ENCODE measurements around the gene JAKMIP2. TPM values are rescaled to one million over a fixed set of nuclear protein-coding genes. Genes with fewer than 3 reads are reported as not detected.
"Not testable (repeated sequence)": the region's sequence is repeated elsewhere in the genome, so short reads cannot be mapped to it uniquely, and the experiment has no call there.

JAKMIP2 gene
- total RNA-seq, 1 donor from 2014 or later = 0.11 TPM

- intact Hi-C loops (cut with DNase I) = loop anchor here (5.0 kb wide), 2 partner anchors 125 to 350 kb away; no protein-coding TSS in a partner anchor
- no peak for DNase-seq (ENCODE audit: low spot score)
Observed at GRCh38 chr5:147576646-147577535, 205.6 kb downstream of the JAKMIP2 start.

DNA sequence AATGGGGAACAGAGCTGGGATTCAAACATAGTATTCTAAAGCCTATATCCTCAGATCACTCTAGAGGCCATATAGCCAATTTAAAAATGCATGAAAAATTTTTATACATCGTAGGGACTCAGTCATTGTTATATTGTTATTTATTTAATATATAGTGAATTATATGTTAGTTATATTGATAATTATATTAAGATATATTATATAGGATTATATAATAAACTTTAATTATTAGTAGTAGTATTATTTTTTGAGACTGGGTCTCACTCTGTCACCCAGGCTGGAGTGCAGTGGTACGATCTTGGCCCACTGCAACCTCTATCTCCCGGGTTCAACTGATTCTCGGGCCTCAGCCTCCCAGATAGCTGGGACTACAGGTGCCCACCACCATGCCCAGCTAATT is 206.9 kb downstream of the JAKMIP2 start:
- no peak for DNase-seq (ENCODE audit: low spot score)
- intact Hi-C loops (cut with DNase I) = loop anchor here (5.0 kb wide), 2 partner anchors 123 to 348 kb away; no protein-coding TSS in a partner anchor

DNA sequence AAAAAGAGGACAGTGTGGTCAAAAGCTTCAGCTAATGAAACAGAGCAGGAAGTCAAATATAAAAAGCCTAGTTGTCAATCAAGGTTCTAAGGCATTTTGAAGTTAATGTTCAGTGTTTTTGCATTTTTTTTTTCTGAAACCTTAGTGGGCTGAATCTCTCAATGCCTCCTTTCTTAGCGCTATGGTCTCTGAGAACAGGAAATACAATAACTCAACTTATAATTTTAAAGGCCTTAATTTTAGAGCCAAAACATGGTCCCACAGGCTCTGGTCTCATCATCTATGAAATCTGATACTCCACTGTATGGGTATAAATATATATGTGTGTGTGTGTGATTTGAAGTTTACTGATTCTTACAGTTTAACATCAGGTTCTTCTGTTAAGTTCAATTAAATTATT is 209.3 kb downstream of the JAKMIP2 start:
- DNase-seq (ENCODE audit: low spot score) = no peak
- intact Hi-C loops (cut with DNase I) = no loop called here

- DNase-seq (ENCODE audit: low spot score) = no peak
- intact Hi-C loops (cut with DNase I) = no loop called here
Observed at GRCh38 chr5:147568710-147569406, 213.7 kb downstream of the JAKMIP2 start.

DNA sequence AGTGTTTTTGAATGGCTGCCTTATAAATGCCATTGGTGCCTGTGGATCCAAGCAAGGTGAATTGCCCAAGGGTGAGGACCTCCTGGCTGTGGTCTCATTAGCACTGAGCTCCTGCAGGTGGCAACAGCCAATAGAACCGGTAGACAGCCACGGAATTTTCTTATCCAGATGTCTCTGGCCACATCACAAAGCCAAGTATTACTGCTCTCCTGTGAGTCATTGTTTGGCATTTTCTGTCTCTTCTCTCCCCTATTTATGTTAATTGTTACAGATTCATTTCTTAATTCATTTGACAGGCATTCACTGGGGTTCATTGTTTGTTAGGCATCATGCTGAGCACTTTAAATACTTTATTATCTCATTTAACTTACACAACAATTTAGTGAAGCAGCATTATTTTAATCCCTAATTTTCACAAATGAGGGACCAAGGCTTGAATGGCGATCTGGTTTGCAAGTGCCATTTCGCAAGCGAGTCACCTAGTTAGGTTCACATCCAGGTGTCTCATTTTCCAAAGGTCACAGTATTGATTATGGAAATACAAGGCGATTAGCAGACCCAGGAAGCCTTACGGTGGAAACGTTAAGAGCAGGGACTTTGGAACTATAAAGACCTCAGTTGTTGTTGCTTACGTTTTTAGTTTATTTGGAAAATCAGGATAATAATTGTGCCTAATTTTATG is 214.5 kb downstream of the JAKMIP2 start:
- intact Hi-C loops (cut with DNase I) = no loop called here

DNA sequence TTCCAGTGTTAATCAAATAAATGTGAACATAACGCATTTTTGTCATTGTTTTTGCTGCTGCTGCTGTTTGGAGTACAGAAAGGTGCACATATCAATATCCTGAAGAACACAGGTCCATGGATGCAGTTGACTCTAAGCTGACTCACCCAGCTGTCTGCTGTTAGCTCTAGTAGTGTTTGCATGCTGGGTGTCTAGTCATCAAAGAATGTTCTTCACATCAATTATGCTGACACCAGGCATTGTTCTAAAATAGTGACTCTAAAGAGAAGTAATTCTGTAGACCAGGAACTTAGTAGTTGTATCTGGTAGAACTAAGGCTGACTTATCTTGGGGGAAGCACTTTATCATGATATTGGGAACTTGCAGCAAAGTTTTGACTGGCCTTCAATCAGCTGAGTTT is 217.0 kb downstream of the JAKMIP2 start:
- intact Hi-C loops (cut with DNase I) = no loop called here

More for the DNA sequence above, 214.5 kb downstream of the JAKMIP2 start:
- no peak for DNase-seq (ENCODE audit: low spot score)

GRCh38 chr5:147564124-147564486 is 218.4 kb downstream of the JAKMIP2 start:
- intact Hi-C loops (cut with DNase I) = no loop called here

More for the DNA sequence above, 217.0 kb downstream of the JAKMIP2 start:
- no peak for DNase-seq (ENCODE audit: low spot score)

DNA sequence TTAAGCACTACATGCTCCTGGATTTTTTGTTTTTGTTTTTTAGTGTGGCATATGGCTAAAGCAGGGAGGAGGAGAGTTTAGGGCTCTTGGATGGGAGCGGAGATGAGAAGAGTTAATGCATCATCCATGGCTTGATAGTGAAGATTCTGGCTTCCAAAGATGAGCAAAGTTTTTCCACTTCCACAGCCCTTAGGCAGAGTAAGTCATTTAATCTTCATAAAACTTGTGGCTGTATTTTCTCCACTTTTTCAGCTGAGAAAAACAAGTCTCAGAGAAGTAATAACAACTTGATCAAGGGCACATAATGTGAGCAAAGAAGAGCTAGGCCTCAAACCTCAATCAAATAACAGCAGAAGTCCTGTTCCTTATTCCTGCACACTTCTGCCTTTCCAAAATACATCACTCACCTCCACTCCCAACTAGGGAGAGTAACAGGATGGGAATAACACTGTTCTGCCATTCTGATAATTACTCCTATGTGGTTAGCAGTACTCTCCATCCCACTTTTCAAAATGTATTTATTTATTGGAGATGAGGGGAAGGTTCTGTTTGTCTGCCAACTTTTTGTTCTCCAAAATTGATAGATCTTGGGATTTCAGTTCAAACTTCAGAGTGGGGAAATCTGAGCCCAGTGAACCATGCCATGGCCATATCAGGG is 218.9 kb downstream of the JAKMIP2 start:
- intact Hi-C loops (cut with DNase I) = no loop called here
- no peak for DNase-seq (ENCODE audit: low spot score)

More at GRCh38 chr5:147564124-147564486, 218.4 kb downstream of the JAKMIP2 start:
- no peak for DNase-seq (ENCODE audit: low spot score)

DNA sequence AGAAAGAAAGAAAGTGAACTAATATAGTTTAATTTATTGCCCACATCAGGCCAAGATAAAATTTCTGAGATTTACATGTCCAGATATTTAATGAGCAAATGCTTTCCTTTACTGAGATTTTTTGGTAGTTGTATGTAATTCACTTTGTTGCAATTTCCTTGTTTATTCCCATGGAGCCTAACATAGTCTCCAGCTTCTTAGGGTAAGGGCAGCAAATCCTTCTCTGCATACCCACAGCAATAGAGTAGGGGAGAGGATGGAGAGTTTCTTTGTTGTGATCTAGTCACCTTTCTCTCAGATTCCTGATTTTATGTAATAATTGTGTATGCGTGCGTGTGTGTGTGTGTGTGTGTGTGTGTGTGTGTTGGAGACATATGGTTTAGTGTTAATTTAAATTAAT is 221.1 kb downstream of the JAKMIP2 start:
- DNase-seq (ENCODE audit: low spot score) = no peak
- intact Hi-C loops (cut with DNase I) = no loop called here

DNA sequence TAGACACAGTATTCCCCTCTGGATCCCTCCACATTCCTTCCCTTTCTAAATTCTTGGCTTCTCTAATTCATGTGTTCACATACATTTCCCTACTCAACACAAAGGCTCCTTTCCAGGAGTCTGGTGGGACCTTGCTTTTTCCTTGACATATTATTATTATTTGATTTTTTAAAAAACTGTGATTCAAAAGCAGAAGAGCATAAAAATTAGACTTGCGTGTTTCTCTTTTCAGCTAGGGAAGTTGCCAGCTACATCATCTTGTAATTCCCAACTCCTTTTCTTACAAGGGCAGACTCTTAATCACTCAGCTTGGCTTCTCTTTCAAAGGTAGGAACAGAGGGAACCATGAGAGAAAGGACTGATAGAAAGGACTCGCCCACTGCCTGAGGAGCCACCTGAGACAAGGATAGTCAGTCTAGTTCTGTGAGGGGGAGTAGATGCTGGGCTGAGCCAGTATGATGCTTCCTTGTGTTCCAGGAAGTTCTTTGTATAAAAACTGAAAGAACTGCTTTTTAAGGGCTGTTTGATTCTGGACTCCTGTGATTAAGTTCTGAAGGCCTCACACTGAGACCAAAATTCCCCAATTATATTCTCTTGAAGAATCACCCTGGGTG is 221.7 kb downstream of the JAKMIP2 start:
- intact Hi-C loops (cut with DNase I) = no loop called here
- DNase-seq (ENCODE audit: low spot score) = no peak

- intact Hi-C loops (cut with DNase I) = loop anchor here (1.0 to 5.0 kb wide), 3 partner anchors 105 to 332 kb away; no protein-coding TSS in a partner anchor
- no peak for DNase-seq (ENCODE audit: low spot score)
Observed at GRCh38 chr5:147559749-147560148, 222.8 kb downstream of the JAKMIP2 start.

- intact Hi-C loops (cut with DNase I) = loop anchor here (1.0 to 5.0 kb wide), 3 partner anchors 105 to 332 kb away; no protein-coding TSS in a partner anchor
- no peak for DNase-seq (ENCODE audit: low spot score)
Observed at GRCh38 chr5:147558826-147559225, 223.7 kb downstream of the JAKMIP2 start.

DNA sequence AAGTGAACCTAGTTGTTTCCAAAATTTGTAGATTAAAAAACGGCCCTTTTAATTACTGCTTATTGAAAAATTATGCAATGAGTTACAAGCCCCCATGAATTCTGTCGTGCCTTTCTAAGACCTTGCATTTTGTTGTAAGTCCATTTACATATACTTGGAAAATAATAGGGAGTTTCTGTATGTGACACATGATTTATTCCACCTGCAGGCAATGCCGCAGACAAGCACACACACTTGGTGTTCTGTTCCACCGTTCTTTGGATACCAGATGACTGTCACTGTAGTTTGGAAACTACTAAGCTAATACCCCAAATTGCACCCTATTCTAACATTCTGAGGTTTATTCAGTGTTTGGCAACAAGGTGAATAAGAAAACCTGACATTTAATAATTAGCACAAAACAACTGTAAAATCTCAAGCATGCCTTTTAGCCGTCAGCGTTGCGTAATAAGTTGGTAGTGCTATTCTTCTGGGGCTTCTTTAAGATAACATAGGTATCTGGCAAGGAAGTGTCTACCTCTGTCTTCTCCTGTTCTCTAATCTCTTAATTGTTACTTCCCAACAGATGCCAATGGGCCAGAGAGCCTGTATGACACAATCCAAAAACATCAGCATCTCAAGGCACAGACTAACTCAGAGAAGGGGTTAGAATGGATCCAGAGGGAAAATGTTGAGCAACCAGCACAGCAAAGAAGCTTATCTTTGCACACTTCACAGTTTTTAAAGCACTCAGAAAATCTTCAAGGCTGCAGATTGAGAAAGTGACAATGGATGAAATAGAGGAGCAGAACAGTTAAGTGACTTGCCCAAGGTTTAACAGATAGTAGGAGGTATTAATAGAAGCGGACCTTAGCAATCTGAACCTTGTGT is 224.4 kb downstream of the JAKMIP2 start:
- intact Hi-C loops (cut with DNase I) = loop anchor here (5.0 kb wide), 2 partner anchors 166 to 331 kb away; no protein-coding TSS in a partner anchor
- no peak for DNase-seq (ENCODE audit: low spot score)

DNA sequence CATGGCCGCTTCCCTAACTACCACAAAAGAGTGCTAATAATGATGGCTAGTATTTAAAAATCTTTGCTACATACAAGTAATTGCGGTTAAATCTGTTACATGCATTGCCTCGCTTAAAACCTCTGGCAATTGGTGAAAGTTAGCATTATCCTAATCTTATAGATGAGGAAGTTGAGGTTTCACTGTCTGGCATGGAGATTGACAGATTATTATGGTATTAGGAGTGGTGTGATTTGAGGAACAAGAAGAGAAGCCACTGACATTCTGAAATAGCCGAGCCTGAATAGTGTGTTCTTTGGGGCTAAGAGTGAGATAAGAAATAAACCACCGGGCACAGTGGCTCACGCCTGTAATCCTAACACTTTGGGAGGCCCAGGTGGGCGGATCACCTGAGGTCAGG is 227.4 kb downstream of the JAKMIP2 start:
- intact Hi-C loops (cut with DNase I) = loop anchor here (2.0 to 5.0 kb wide), 3 partner anchors 46 to 328 kb away; no protein-coding TSS in a partner anchor

GRCh38 chr5:147554261-147554817 is 228.2 kb downstream of the JAKMIP2 start:
- intact Hi-C loops (cut with DNase I) = loop anchor here (2.0 kb wide), 1 partner anchor 46 kb away; no protein-coding TSS in a partner anchor

More for the DNA sequence above, 227.4 kb downstream of the JAKMIP2 start:
- DNase-seq (ENCODE audit: low spot score) = no peak

DNA sequence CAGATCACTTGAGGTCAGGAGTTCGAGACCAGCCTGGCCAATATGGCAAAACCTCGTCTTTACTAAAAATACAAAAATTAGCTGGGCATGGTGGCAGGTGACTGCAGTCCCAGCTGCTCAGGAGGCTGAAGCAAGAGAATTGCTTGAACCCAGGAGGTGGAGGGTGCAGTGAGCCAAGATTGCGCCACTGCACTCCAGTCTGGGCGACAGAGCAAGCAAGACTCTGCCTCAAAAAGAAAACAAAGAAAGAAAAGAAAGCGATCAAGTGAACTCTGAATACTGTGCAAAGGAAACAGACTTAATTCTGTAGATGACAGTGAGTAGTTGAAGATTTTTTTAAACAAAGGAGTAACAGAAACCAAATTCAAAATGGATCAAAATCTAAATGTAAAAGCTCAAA is 228.7 kb downstream of the JAKMIP2 start:
- DNase-seq (ENCODE audit: low spot score) = not testable (repeated sequence)
- intact Hi-C loops (cut with DNase I) = loop anchor here (2.0 kb wide), 1 partner anchor 45 kb away; no protein-coding TSS in a partner anchor

More at GRCh38 chr5:147554261-147554817, 228.2 kb downstream of the JAKMIP2 start:
- no peak for DNase-seq (ENCODE audit: low spot score)

DNA sequence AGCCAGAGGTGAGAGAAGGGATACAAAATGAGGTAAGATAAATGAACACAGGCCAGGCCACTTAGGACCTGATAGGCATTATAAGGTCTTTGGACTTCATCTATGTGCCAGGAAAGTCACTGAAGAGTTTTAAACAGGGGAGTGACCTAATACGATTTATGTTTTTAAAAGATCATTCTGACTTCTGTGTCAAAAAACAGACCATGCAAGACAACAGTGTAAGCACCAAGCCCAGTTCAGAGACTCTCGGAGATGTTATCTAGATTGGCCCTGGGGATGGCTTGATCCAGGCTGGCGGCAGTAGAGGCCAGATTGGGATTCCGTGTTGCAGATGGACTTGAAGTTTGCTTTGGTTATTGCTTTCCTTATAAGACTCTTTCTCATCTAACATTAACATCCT is 229.6 kb downstream of the JAKMIP2 start:
- intact Hi-C loops (cut with DNase I) = no loop called here
- no peak for DNase-seq (ENCODE audit: low spot score)
